Stimulated activated CD4-positive, alpha-beta T cell treated with anti-CD3 and anti-CD28 coated beads, Interleukin-2, amount 100 ng/mL, for 24 hours (primary cell): ENCODE data around the gene TMEM205.
A peak's percentile ranks its signal among the peaks of the same experiment; 100 is the strongest.

Source experiments
- DNase-seq, 2 donors: peaks; one replicate each; pipeline ENCODE4 v3.0.0-alpha.2; 2020

TMEM205 gene

DNA sequence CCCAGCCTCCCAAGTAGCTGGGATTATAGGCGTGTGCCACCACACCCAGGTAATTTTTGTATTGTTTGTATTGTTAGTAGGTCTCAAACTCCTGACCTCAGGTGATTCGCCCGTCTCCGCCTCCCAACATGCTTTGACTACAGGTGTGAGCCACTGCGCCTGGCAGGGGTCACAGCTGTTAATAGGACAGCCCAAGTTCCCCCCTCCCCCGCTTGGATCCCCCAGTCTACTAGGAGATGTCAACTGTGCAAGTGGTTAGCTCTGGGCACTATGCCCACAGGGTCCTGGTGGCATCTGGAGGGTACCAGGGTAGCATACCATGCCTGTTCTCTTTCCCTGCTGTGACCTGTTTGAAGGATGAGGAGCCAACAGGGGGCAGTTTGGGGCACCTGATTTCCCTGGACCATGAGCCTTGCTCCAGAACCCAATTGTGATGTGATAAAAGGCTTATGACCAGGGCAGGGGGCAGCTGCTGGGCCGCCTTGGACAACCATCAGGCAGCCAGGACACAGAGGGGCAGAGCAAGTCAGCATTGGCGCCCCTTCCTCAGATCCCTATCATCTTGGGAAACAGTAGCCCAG lies 50.3 kb downstream of the TMEM205 start, which contains the start of gene TSPAN16:
Gene TSPAN16, plus strand, starts transcription at position 496 of the 581 bp plus-strand sequence. CDS start 138 bp downstream, outside the sequence.
- DNase-seq: no peak

DNA sequence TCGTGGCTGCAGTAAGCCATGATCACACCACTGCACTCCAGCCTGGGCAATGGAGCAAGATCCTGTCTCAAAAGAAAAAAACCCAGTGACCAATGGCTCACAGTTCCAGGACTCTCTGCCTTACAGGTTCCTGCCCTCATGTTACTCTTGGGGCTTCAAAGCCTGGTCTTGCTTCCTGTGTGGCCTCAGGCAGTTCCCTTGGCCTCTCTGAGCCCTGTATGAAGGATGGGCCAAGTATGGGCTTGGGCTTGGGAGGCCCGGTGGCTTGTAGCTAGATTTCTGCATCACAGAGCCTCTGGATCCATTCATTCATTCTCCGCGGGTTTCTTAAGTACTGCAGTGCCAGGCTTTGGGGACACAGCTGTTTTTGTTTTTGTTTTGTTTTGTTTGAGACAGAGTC lies 50.9 kb downstream of the TMEM205 start:
- no peak for DNase-seq

DNA sequence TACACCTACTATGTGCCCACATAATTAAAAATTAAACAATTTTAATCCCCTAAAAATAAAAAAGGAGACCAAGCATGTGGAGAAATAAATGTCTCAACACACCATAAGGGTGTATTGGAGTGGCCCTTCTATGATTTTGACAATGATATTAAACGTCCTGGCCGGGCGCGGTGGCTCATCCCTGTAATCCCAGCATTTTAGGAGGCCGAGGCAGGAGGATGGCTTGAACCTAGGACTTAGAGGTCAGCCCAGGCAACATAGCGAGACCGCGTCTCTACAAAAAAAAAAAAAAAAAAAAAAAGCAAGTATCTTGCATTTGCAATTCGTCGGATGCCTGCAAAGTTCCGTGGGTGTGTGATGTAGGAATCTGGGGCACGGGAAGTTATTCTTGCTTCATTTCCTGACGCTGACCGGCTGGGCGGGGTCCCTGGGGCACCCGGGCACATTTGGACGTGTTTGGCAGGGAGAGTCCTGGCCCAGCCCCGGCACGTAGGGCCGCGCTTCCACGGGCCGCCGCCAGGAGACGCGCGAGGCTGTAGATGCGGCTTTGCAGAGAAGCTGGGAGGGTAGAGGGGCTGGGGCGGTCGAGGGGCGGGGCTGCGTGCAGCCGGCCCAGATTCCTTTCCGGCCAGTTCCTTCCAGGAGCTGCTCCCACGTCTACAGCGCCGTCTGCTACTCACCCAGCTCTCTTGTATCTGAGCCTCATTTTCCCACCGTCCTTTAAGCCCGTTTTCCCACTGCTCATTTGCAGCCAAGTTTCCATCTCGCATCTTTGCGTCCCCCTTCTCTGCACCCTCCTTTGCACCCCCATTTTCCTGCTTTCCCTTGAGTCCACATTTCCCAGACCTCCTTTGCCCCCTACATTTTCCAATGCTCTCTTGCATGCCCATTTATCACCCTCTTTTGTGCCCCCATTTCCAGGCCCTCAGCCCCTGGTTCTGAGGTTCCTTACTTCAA lies 52.4 kb downstream of the TMEM205 start:
- peak; percentile 85 to 92 for DNase-seq
